ENCODE results near the gene CDC14A.

The CDC14A gene

DNA sequence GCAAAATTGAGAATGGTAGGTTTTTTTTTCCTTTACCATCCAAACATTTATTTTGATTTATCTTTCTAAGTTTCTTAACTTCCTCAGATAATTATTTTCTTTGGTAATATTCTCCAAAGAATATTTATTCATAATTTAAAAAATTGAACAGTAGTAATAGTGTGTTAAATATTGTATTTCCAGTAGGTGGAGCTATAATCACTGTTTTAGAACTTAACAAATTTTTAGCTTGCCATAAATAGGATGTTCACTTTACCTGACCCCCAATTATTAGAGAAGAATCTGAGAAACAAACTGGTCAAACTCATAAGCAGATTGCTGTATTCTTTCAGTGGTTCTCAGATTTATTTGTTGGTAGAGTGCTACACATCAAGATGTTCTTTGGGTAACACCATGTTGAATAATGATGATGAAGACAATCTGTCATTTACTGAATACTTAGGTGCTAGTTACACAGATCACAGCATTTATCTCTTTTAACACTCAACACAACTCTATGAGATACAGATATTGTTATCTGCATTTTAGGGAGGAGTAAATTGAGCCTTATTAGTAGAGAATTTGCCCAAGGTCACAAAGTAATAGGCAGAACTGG lies 103.3 kb downstream of the CDC14A start:
- DNase-seq, result no peak

DNA sequence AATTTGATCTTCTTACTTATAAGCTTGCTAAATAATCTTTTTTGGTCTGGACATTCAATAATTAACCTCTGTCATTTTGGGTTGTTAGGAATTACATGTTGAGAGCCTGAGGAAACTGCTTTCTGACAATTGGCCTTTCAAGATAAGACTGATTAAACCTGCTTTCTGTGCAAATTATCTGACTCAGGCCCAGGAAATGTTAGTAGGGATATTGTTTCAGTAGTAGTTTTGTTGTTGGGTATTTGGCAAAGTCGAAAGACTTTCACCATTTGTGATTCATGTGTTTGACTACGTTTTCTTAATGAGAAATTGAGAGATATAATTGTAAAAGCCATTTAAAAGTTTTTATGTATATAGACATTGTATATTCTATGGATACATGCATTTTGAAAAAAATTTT lies 104.6 kb downstream of the CDC14A start:
- DNase-seq, result no peak

DNA sequence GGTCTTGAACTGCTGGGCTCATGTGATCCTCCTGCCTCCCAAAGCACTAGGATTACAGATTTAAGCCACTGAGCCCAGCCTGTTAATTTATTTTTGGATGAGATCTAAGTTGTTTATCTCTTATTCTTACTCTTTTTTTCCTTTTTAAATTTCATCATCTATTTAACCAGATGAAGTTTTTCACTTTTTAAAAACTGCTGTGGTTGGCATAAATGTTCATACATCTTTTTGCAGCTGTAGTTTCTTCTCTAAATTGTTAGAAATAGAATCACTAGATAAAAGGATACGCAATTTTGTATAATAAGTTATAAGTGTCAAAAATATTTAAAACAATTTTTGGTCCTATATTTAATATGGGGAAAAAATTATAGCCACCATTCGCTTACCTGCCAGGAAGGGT lies 105.4 kb downstream of the CDC14A start:
- no peak for DNase-seq

DNA sequence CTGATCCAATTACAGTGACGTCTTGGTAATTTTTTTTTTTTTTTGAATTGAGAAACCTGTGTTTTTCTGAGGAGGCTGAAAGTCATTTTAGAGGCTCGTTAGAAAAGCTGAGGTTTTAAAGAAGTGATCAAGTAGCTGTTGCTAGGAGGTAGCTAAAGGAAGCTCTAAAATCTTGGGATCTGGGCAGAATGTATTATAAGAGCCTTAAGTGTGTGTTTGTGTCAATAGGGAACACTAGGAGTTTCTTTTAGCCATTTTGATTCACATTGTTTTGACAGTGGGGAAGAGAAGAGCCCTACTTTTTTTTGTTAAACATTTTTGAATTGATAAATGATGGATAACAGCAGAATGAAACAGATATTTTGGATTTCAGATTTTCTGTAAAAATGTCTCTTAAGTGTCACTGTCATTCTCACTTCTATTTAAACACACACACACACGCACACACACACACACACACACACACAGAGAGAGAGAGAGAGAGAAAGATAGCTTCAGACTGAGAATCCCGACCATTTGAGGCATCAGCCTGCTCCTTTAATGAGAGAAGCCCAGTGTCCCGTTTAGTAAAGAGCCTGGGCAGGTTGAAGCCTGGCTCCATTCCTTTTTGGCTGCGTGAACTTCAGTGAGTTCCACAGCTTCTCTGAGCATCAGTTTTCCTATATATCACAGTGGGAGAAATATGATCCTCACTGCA lies 106.5 kb downstream of the CDC14A start:
- no peak for DNase-seq

DNA sequence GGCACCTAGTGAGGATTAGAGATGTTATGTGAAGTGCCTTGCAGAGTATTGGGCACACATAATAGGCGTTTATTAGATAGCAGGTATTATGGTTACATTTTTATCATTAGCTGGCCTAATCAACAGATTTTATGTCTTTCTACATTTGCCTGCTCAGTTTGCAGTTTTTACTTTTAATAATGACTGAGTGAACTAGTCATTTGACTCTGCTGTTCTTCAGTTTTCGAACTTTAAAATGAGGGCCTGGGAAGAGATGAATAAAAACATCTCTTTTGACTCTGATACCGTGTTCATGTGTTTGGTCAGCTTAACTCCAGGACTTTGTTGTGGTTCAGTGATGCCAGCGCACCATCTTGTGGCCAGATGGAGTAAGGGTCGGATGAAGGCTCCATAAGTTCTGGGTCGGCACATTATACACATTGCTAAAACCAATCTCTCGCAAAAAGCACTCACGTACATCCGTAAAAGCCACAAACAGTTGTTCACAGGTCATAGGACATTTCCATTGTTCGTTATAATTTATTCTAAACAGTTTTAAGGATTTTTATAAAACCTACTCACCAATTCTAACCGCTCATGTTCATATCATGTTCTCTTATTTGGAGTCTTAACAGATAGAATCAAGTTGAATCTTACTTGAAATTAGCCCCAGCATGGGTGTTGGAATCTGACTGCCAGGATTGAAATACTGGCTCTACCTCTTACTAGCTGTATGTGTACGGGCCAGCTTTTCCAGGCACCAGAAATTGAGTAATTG lies 107.2 kb downstream of the CDC14A start:
- peak; percentile 75 for DNase-seq

DNA sequence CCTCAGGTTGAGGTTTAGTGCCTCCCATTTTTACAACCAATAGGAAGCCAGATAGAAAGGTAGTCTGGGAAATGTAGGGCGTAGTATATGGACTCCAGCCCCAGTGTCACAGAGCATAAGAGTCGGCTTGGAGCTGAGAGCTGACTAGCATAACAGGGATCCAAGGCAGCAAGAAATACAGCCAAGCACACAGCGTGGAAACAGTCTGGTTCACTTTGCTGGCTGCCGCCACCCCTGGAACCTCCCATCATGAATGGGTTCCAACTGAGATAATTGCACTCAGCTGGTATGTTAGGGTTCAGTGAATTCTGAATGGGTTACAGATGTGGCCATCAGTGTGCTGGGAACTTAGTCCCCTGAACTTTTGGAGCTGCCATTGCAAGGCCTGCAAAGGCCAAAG lies 108.9 kb downstream of the CDC14A start:
- DNase-seq, result no peak

DNA sequence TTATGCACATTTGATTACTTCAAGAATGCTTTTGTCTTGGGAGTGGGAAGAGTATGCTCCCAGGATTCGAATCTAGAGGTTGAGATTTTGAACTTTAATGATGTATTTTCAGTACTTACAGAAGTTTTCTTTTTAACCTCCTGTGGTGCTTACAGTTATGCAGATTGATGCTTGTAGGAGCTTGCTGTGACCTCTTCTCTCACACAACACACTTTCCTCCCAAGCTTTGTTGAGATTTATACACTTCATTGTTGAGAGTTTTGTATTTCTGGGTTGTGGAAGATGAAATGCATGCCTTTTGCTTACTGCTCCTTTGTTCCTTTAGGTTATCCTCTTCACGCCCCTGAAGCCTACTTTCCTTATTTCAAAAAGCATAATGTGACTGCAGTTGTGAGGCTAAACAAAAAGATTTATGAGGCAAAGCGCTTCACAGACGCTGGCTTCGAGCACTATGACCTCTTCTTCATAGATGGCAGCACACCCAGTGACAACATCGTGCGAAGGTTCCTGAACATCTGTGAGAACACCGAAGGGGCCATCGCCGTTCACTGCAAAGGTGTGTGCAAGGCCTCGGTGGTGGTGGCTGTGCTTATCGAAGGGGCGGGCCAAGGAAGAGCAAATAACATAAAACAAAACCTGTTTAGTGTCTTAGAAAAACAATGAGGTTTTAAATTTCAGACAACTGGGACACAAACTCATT lies 110.2 kb downstream of the CDC14A start:
- no peak for DNase-seq

DNA sequence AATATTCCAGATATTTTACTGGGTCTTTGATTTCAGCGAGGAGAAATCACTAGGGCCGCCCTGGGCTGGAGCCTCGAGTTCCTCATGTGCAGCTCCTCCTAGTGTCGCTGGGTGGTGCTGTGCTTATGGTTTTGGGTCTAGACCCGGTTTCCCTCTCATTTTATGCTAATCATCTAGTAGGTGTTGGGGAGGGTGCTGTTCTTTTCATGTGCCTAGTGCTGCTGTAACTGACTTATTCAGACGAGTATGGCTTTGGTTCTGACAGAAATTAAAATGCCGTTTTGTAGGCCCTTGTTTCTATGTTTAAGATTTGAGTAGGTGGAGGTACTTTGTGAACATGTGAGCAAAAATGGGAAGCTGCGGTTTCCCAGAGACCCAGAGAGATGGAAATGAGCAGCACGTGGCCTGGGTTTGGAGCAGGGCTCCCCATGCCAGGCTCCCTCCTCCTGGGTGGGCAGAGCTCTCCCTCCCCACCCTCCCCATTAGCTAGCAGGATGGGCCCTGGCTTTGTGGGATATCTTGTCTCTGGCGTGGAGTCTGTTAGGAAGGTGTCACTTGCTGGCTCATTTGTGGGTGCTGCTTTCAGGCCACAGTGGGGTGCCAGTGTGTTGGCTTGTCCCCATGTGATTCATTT lies 111.6 kb downstream of the CDC14A start:
- DNase-seq, result peak; percentile 60

DNA sequence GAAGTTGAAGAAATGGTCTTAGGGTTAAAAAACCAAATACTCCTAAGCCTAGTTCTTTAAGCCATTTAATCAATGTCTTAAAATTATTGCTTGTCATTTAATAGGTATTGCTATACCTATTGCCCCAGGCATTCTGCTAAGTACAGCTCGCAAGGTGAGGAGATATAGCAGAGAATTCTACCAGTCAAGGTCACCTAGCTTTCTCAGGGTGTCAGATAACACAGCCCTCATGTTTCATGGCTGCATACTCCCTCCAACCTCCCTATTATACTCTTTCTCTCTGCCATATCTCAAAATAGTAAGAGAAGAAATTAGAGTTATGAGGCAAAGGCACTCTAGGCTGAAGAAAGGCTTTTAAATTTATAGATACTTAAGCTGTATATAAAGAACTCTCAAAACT lies 117.3 kb downstream of the CDC14A start:
- DNase-seq, result no peak

DNA sequence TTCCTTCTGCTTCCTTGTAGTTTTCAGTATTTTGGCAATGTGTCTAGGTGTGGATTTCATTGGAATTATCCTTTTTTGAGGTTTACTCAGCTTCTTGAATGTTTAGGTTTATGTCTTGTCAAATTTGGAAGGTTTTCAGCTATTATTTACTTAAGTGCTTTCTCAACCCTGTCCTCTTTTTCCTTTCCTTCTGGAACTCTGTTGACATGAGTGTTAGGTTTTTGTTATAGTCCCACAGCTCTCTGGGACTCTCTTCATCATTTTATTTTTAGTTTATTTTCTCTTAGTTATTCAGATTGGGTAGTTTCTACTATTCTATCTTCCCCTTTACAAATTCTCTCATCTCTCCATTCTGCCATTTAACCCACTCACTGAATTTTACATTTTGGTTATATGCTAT lies 122.5 kb downstream of the CDC14A start:
- DNase-seq, result no peak

DNA sequence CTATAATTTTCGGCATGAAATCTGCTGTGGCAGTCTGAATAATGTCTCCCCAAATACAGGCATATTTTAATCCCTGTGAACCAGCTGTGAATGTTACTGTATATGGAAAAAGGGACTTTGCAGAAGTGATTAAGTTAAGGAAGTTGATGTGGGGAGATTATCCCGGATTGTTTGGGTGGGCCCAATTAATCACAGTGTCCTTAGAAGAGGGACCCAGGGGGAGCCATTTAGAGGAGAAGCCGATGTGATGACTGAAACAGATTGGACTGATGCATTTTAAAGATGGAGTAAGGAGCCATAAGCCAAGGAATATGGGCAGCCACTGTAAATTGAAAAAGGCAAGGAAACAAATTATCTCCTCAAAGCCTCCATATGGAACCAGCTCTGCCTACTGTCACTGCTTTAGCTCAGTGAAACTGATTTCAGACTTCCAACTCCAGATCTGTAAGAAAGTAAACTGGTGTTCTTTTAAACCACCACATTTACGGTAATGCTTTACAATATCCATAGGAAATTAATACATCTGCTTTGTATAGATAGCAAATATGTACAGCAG lies 124.5 kb downstream of the CDC14A start:
- DNase-seq, result no peak

DNA sequence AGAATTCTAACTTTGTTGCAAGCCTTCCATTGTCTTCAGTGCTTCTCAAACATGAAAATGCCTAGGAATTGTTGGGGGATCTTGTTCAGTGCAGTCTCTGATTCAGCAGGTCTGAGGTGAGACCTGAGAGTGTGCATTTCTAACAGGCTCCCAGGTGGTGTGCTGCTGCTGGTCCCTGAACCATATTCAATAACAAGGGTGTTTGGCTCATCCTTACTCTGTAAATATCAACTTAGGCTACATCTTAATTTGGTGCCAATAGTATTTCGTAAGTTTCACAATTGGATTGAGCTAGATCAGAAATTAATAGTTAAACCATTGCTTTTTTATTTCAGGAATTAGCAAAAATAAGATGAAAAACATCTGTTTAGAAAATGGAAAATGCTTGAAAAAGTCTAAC lies 126.5 kb downstream of the CDC14A start:
- no peak for DNase-seq

DNA sequence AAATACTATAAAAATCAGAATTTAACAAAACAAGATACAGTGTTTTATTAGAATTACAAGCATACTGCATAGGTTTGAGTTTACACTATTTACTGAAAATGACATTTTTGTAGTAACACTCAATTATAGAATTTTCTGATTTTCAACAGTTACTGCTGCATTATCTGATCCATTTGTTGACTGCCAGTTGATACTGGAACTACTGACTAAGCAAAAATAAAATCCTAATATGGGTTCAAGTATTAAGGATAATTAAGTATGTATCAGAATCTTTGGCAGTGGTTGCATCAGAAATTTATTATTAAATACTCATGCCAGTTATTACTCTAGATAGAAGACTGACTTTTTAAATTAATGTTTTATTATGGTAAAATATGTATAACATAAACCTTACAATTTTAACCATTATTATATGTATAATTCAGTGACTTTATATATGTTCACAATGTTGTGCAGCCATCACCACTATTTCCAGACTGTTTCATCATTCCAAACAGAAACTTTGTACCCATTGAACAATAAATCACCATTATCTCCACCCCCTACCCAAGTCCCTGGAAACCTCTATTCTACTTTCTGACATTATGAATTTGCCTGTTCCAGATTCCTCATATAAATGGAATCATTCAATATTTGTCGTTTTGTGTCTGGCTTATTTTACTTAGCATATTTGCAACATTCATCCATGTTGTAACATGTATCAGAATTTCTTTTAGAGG lies 127.5 kb downstream of the CDC14A start:
- no peak for DNase-seq

DNA sequence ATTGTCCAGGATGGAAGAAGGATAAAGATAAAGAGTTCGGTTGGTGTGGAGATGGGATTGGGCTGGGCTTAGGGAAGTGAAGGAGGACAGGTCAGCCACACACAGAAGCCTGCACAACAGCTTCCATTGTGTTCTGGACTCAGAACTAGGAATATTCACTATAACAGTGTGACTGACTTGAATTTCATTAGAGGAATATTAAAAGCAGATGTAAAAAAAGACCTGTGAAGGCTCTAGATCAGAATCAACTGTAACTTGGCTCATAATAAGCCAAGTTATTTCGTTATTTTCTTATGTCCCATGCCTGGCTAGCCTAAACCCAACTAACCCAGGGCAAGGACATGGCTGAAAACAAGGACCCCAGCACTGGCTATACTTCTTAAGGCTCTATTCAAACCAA lies 129.0 kb downstream of the CDC14A start:
- no peak for DNase-seq

DNA sequence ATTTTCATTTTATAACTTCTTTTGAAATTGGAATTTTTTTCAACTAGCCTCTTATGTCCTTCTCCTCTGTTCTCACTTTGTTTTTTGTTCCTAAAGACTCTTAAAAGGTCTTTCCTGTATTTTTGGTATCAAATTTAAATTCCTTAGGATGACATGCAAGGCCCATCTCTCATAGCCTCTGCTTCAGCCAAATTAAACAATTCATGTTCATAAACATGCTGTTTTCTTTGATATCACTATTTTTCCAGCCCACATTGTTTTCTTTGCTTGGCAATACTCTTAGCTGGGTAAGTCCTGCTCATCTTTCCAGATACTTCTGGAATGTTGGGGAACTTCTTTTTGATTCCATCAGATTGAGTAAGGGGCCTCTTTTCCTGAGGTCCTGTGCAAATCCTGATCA lies 129.9 kb downstream of the CDC14A start:
- no peak for DNase-seq

DNA sequence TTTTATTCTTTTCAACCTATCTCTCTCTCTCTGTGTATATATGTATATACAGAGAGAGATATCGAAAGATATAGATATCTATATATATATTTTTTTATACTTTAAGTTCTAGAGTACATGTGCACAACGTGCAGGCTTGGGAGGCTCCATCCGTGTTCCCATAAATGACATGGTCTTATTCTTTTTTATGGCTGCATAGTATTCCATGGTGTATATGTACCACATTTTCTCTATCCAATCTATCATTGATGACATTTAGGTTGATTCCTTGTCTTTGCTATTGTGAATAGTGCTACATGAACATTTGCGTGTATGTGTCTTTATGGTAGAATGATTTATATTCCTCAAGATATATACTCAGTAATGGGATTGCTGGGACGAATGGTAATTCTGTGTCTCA lies 130.4 kb downstream of the CDC14A start:
- no peak for DNase-seq

DNA sequence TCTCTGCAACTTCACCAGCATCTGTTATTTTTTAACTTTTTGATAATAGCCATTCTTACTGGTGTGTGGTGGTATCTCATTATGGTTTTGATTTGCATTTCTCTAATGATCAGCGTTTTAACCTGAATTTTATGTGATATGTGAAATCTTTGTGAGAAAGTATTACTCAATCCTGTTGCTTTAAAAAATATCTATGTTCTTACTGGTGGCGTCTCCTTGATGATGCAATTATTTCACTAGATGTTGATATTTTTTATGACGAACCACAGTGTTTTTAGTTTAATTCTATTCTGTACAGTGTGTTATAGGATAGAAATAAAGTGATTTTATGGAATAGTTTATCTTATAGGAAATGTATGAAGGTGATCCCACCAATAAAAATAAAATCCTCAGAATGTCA lies 130.9 kb downstream of the CDC14A start:
- DNase-seq, result no peak

DNA sequence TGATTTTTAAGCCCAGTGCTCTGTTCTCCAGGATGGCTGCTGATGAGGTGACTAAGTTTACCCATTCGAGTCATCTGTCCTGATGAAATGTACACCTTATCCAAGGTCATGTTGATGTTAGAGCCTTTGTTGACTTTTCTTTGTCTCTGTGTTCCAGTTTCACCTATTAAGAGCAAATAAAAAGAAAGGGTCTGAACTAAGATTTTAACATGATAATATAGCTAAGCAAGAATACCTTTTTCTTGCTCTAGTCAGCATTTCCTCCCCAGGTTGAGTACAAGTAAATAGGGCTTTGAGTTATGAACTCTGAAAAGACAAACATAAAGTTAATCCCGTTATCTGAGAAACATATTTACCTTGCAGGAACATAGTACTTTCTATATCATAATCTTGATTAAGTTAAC lies 133.6 kb downstream of the CDC14A start:
- DNase-seq, result no peak

DNA sequence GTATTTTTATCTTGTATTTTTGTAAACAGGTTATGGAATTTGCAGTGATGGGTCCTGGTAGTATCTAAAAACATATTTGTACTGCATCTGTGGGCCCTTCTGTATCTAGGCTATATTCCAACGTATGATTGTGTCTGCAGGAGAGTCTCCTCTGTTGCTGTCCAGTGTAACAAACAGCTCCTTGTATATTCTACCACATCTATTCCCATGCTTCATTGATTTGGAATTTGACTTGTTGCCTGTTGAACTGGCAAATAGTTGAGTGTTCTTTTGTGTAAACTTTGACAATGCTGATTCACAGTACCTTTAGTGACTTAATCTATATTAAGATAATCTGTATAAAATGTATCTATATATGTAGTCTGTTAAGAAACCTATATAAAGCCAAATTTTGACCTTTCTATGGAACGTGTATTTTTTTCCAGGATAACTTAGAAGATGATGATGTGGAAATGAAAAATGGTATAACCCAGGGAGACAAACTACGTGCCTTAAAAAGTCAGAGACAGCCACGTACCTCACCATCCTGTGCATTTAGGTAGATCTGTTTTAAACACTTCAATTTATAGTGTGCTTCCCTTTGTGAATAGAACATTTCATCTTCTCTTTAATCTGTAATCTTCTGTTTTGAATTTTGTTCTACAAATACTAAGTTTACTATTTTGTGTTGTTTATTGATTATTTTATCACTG lies 142.2 kb downstream of the CDC14A start:
- DNase-seq, result no peak

DNA sequence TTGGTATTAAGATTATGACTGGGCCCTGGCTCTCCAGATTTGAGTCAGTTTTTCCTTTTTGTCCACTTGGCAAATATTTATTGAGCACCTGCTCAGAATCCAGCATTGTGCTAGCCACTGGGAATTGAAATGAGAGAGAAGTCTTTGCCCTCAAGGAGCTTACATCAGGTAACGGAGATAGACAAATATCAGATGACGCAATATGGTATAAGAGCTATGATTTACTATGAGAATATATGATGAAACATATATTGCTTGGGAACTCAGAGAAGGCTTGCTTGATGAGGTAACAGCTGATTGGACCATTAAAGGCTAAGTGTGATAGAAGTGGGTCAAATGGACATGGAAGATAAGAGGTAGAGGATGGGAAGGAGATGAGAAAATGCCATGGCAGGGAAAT lies 144.6 kb downstream of the CDC14A start:
- no peak for DNase-seq

DNA sequence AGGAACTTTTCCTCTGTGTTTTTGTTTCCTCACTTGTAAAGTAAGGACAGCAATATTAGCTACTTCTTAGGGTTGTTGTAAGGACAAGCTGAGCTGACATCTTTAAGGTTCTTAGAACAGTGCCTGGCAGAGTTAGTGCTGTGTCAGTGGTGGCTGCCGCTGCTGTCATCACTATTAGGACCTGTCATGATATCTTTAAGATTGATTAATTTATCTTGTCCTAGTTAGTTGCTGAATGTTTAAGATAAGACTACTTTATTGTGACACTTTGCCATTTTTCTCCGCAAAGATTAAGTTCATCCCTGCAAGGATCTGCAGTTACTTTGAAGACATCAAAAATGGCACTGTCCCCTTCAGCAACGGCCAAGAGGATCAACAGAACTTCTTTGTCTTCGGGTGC lies 145.5 kb downstream of the CDC14A start:
- no peak for DNase-seq

Data from CD4-positive, alpha-beta T cell treated with Interleukin-15 for 1 hour (primary cell).